Tibial nerve (tissue), 4 donors: ENCODE measurements around the gene TCEA2. TPM values are rescaled to one million over a fixed set of nuclear protein-coding genes. Genes with fewer than 3 reads are reported as not detected.

Experiments used
- DNase-seq, 2 donors: peaks; one replicate each; pipeline ENCODE4 v3.0.0-alpha.2; 2019; ENCODE audit warnings: low spot score in 2 of 2
- H3K27ac ChIP-seq, 4 donors: fragments of 200-600 bp; sonication (generic) in 3 of 4; one replicate each; pipeline ENCODE4 v1.5.1; 2017 to 2019; ENCODE audit warnings: mild to moderate bottlenecking in 1 of 4
- H3K27me3 ChIP-seq, 2 donors: fragments of 200-600 bp; sonication (generic) in 1 of 2; one replicate each; pipeline versions ENCODE4 v1.5.1 to v1.6.0; 2017 to 2019
- H3K36me3 ChIP-seq, 3 donors: fragments of 200-600 bp; sonication (generic); one replicate each; pipeline ENCODE4 v1.5.1; 2018 to 2019
- H3K4me1 ChIP-seq, 4 donors: fragments of 200-600 bp; sonication (generic) in 3 of 4; one replicate each; pipeline ENCODE4 v1.5.1; 2017 to 2019
- H3K4me3 ChIP-seq, 4 donors: fragments of 200-600 bp; sonication (generic) in 3 of 4; one replicate each; pipeline ENCODE4 v1.5.1; 2017 to 2019; ENCODE audit warnings: mild to moderate bottlenecking in 1 of 4, moderate library complexity in 1 of 4
- H3K9me3 ChIP-seq, 4 donors: fragments of 200-600 bp; sonication (generic) in 3 of 4; one replicate each; pipeline ENCODE4 v1.5.1; 2017 to 2019
- EP300 ChIP-seq, 2 donors: sonication (generic); formaldehyde crosslinking; IDR thresholded peaks; one replicate each; pipeline ENCODE4 v1.6.1; 2017; ENCODE audit warnings: antibody characterized with exemption in 2 of 2, mild to moderate bottlenecking in 1 of 2
- POLR2A ChIP-seq, 2 donors: fragments of 450-650 bp; IDR thresholded peaks; one replicate each; pipeline ENCODE4 v1.6.1; 2017; ENCODE audit warnings: antibody characterized with exemption in 2 of 2, mild to moderate bottlenecking in 2 of 2, moderate library complexity in 2 of 2
- WGBS, 2 donors: methylation state at CpG; one replicate each; pipeline ENCODE4 v1.1.5; 2018; 5-methylcytosine and 5-hydroxymethylcytosine counted together
- total RNA-seq, 4 donors: library from RNA; depleted of rRNA; stranded (reverse); fragments of >200 nt; gene quantifications; one replicate each; pipeline ENCODE4 v1.1.0, GENCODE V29; 2016
- TF ChIP-seq, protein P1 (sequence below), 5 experiments: fragments of 200-600 bp in 3 of 5; fragments of 450-650 bp in 2 of 5; sonication (generic) in 3 of 5; IDR thresholded peaks; one replicate each; pipeline ENCODE4 v1.5.1; 2016 to 2019; ENCODE audit warnings: antibody characterized with exemption in 5 of 5, mild to moderate bottlenecking in 3 of 5, moderate library complexity in 2 of 5

TCEA2 gene
- total RNA-seq, 4 donors from 2014 or later: 45.6 to 62.9 (median 59.2) TPM

- peaks cover 3 to 100% (median 70%) of the 10 kb centered on the region in 3 donors for H3K36me3 ChIP-seq
- no peak overlapping the region for H3K27ac ChIP-seq
- H3K4me1 ChIP-seq: no peaks in the 10 kb centered on the region
- no peaks in the 10 kb centered on the region for H3K27me3 ChIP-seq
- TF ChIP-seq, protein P1, sequence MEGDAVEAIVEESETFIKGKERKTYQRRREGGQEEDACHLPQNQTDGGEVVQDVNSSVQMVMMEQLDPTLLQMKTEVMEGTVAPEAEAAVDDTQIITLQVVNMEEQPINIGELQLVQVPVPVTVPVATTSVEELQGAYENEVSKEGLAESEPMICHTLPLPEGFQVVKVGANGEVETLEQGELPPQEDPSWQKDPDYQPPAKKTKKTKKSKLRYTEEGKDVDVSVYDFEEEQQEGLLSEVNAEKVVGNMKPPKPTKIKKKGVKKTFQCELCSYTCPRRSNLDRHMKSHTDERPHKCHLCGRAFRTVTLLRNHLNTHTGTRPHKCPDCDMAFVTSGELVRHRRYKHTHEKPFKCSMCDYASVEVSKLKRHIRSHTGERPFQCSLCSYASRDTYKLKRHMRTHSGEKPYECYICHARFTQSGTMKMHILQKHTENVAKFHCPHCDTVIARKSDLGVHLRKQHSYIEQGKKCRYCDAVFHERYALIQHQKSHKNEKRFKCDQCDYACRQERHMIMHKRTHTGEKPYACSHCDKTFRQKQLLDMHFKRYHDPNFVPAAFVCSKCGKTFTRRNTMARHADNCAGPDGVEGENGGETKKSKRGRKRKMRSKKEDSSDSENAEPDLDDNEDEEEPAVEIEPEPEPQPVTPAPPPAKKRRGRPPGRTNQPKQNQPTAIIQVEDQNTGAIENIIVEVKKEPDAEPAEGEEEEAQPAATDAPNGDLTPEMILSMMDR (IDR thresholded peaks at IDR 0.05): no peak
- no peak for TF ChIP-seq EP300 (IDR thresholded peaks at IDR 0.05)
- no peak for TF ChIP-seq POLR2A (IDR thresholded peaks at IDR 0.05)
- no peak for DNase-seq
- no peak overlapping the region for H3K4me3 ChIP-seq
- no peaks in the 10 kb centered on the region for H3K9me3 ChIP-seq
- 86 to 91% methylated on average over 21 to 23 of the region's 24 CpGs for WGBS, 2 donors
Measured at GRCh38 chr20:64027981-64028685, 34.9 kb upstream of the TCEA2 start.

DNA sequence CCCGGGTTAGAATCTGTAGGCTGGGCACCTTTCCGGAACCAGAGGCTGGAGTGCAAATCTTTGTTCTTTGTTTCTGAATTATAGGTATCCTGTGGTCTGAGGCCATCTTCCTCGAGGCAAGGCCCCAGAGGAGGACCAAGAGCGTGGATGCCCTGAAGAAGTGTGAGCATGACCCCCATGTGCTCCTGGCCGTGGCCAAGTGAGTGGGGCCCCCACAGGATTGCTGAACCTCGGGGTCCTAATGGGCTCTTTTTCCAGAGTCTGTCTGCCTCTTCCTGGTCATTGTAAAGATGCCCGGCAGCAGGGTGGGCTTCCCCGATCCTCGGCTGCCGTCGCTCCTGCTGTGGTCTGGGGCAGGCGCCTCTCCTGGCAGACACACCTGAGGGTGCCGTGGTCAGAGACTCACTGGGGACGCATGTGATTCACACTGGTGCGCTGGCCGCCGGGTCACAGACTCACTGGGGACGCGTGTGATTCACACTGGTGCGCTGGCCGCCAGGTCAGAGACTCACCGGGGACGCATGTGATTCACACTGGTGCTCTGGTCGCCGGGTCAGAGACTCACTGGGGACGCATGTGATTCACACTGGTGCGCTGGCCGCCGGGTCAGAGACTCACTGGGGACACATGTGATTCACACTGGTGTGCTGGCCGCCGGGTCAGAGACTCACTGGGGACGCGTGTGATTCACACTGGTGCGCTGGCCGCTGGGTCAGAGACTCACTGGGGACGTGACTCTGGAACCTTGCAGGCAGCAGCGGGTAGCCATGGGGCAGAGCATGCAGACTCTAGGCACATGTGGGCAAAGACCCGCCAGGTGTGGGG, 33.5 kb upstream of the TCEA2 start:
- Histone ChIP-seq H3K9me3 (no peaks in the 10 kb centered on the region), H3K27ac (no peak overlapping the region), H3K27me3 (no peaks in the 10 kb centered on the region), H3K36me3 (peaks cover 3 to 100% (median 61%) of the 10 kb centered on the region in 3 donors), H3K4me3 (no peak overlapping the region), H3K4me1 (no peaks in the 10 kb centered on the region)
- no peak for TF ChIP-seq POLR2A (IDR thresholded peaks at IDR 0.05)
- no peak for TF ChIP-seq EP300 (IDR thresholded peaks at IDR 0.05)
- TF ChIP-seq, protein P1 (IDR thresholded peaks at IDR 0.05): no peak
- no peak for DNase-seq
- 92 to 95% methylated on average over 30 to 37 of the region's 38 CpGs for WGBS, 2 donors

DNA sequence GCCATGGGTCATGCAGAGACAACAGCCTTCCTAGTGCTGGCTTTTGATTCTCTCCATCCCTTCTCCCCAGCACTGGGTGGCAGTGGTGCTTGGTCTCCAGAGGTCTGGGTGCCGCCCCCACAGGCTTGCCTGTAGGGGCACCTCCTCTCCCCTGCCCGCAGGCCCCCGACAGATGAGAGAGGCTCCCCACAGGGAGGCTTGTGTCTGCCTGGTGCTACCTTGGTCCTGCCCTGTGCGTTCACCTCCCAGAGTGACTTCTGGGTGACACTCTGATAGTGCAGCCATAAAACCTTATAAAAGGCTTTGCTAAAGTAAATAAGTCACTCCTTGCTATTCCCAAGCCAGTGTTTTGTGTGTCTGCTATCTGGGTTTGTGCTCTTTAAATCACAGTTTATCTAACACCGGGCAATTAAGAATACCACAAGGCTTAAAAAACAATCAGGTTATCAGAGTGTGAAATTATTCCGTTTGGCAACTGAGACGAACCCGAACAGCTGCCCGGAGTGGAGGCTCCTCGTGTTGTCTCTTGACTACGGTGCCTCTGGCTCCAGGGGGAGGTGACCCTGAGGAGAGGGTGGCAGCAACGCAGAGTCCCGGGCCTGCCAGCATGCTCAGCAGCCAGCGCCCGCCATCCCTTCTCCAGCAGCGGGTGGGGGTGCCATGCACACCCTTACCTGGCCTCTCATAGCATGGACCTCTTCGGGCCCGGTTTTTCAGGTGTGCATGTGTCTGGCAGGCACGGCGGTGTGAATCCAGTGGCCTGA, 32.4 kb upstream of the TCEA2 start:
- Histone ChIP-seq H3K27me3 (no peaks in the 10 kb centered on the region), H3K27ac (no peak overlapping the region), H3K4me3 (no peak overlapping the region), H3K9me3 (no peaks in the 10 kb centered on the region), H3K36me3 (peaks cover 3 to 100% (median 51%) of the 10 kb centered on the region in 3 donors), H3K4me1 (no peaks in the 10 kb centered on the region)
- DNase-seq: no peak
- 85 to 86% methylated on average over 13 to 20 of the region's 20 CpGs for WGBS, 2 donors
- no peak for TF ChIP-seq EP300 (IDR thresholded peaks at IDR 0.05)
- TF ChIP-seq POLR2A (IDR thresholded peaks at IDR 0.05): no peak
- TF ChIP-seq, protein P1 (IDR thresholded peaks at IDR 0.05): no peak

GRCh38 chr20:64031822-64032314, 31.1 kb upstream of the TCEA2 start:
- Histone ChIP-seq H3K4me1 (no peaks in the 10 kb centered on the region), H3K4me3 (no peak overlapping the region), H3K36me3 (peaks cover 3 to 96% (median 38%) of the 10 kb centered on the region in 3 donors), H3K9me3 (no peaks in the 10 kb centered on the region), H3K27me3 (peaks cover 0 to 2% of the 10 kb centered on the region in 2 donors), H3K27ac (no peak overlapping the region)
- no peak for DNase-seq
- TF ChIP-seq EP300 (IDR thresholded peaks at IDR 0.05): no peak
- TF ChIP-seq, protein P1 (IDR thresholded peaks at IDR 0.05): no peak
- TF ChIP-seq POLR2A (IDR thresholded peaks at IDR 0.05): no peak
- WGBS, 2 donors: 88 to 90% methylated on average over 15 to 16 of the region's 19 CpGs
